Gastrocnemius medialis (tissue), 4 donors: Measurements from ENCODE around the gene ISOC1. TPM values are rescaled to one million over a fixed set of nuclear protein-coding genes. Genes with fewer than 3 reads are reported as not detected.

Experiments used
- ATAC-seq, 2 donors: fragments of 150-250 bp; one replicate each; pipeline ENCODE4 v1.9.1; 2016
- DNase-seq, 2 donors: peaks; one replicate each; pipeline ENCODE4 v3.0.0-alpha.2; 2019
- H3K27ac ChIP-seq, 4 donors: fragments of 200-600 bp; sonication (generic); 1 replicate in 1 of 4; 2 replicates in 3 of 4; pipeline ENCODE4 v1.5.1; 2016 to 2018; ENCODE audit warnings: mild to moderate bottlenecking in 2 of 4, moderate library complexity in 1 of 4
- H3K27me3 ChIP-seq, 3 donors: fragments of 200-600 bp; sonication (generic) in 2 of 3; 1 replicate in 1 of 3; 2 replicates in 2 of 3; pipeline versions ENCODE4 v1.5.1 to v1.6.0; 2016 to 2019; ENCODE audit warnings: mild to moderate bottlenecking in 1 of 3, moderate library complexity in 1 of 3
- H3K36me3 ChIP-seq, 2 donors: fragments of 200-600 bp; sonication (generic) in 1 of 2; one replicate each; pipeline ENCODE4 v1.5.1; 2017 to 2018
- H3K4me1 ChIP-seq, 2 donors: fragments of 200-600 bp; sonication (generic) in 1 of 2; one replicate each; pipeline ENCODE4 v1.5.1; 2016 to 2017; ENCODE audit warnings: mild to moderate bottlenecking in 2 of 2
- H3K4me3 ChIP-seq, 4 donors: fragments of 200-600 bp; sonication (generic) in 3 of 4; 1 replicate in 1 of 4; 2 replicates in 3 of 4; pipeline ENCODE4 v1.5.1; 2016 to 2019; ENCODE audit warnings: mild to moderate bottlenecking in 2 of 4
- H3K9me3 ChIP-seq, 3 donors: fragments of 200-600 bp; sonication (generic) in 2 of 3; 1 replicate in 1 of 3; 2 replicates in 2 of 3; pipeline ENCODE4 v1.5.1; 2016 to 2019
- POLR2A ChIP-seq, 2 donors: fragments of 450-650 bp; IDR thresholded peaks; one replicate each; pipeline ENCODE4 v1.6.1; 2017; ENCODE audit warnings: antibody characterized with exemption in 2 of 2, mild to moderate bottlenecking in 2 of 2, moderate library complexity in 2 of 2
- in situ Hi-C, 4 donors: fragments of 200-750 bp; cut with MboI; loops; one replicate each; pipeline versions ENCODE4 v1.15.0 to v1.8.0; 2017; ENCODE audit warnings: low sequenced_read_pairs in 4 of 4
- intact Hi-C: fragments of 100-400 bp; cut with DNase I; formaldehyde crosslinking; loops from one replicate; pipeline ENCODE4 v1.15.1; 2023; ENCODE audit warnings: low total_unique reads
- total RNA-seq, 4 donors: library from RNA; depleted of rRNA; stranded (reverse); fragments of >200 nt; gene quantifications; one replicate each; pipeline versions ENCODE4 v1.1.0 to v1.2.3, GENCODE V29; 2016
- TF ChIP-seq, protein P1 (sequence below), 5 experiments: fragments of 450-650 bp in 3 of 5; fragments of 200-600 bp in 2 of 5; sonication (generic) in 2 of 5; IDR thresholded peaks in 4 of 5; conservative IDR thresholded peaks in 1 of 5; 1 replicate in 4 of 5; 2 replicates in 1 of 5; pipeline ENCODE4 v1.5.1; 2016 to 2019; ENCODE audit warnings: antibody characterized with exemption in 5 of 5, mild to moderate bottlenecking in 3 of 5, moderate library complexity in 3 of 5

The ISOC1 gene
- total RNA-seq, 4 donors from 2014 or later: 11.0 to 14.0 (median 12.9) TPM

GRCh38 chr5:129118405-129118804 lies 23.9 kb downstream of the ISOC1 start:
- H3K9me3 ChIP-seq: no peaks in the 10 kb centered on the region
- H3K36me3 ChIP-seq: peaks cover 0 to 7% of the 10 kb centered on the region in 2 donors
- intact Hi-C loops (no loop called here), in situ Hi-C loops (no loop called here)
- DNase-seq (no peak), ATAC-seq (no peak)
- TF ChIP-seq, protein P1, sequence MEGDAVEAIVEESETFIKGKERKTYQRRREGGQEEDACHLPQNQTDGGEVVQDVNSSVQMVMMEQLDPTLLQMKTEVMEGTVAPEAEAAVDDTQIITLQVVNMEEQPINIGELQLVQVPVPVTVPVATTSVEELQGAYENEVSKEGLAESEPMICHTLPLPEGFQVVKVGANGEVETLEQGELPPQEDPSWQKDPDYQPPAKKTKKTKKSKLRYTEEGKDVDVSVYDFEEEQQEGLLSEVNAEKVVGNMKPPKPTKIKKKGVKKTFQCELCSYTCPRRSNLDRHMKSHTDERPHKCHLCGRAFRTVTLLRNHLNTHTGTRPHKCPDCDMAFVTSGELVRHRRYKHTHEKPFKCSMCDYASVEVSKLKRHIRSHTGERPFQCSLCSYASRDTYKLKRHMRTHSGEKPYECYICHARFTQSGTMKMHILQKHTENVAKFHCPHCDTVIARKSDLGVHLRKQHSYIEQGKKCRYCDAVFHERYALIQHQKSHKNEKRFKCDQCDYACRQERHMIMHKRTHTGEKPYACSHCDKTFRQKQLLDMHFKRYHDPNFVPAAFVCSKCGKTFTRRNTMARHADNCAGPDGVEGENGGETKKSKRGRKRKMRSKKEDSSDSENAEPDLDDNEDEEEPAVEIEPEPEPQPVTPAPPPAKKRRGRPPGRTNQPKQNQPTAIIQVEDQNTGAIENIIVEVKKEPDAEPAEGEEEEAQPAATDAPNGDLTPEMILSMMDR (IDR thresholded peaks at IDR 0.05 in 4 of 5, conservative IDR thresholded peaks at IDR 0.05 in 1 of 5): no peak
- no peak for TF ChIP-seq POLR2A (IDR thresholded peaks at IDR 0.05)
- no peaks in the 10 kb centered on the region for H3K4me1 ChIP-seq
- H3K27ac ChIP-seq: no peak overlapping the region
- H3K27me3 ChIP-seq: no peaks in the 10 kb centered on the region
- no peak overlapping the region for H3K4me3 ChIP-seq

GRCh38 chr5:129118826-129119225 lies 24.3 kb downstream of the ISOC1 start:
- no peak overlapping the region for H3K4me3 ChIP-seq
- ATAC-seq: no peak
- no peak for DNase-seq
- intact Hi-C loops: no loop called here
- in situ Hi-C loops: no loop called here
- no peaks in the 10 kb centered on the region for H3K4me1 ChIP-seq
- no peaks in the 10 kb centered on the region for H3K27me3 ChIP-seq
- H3K9me3 ChIP-seq: no peaks in the 10 kb centered on the region
- no peak for TF ChIP-seq POLR2A (IDR thresholded peaks at IDR 0.05)
- TF ChIP-seq, protein P1 (IDR thresholded peaks at IDR 0.05 in 4 of 5, conservative IDR thresholded peaks at IDR 0.05 in 1 of 5): no peak
- no peak overlapping the region for H3K27ac ChIP-seq
- H3K36me3 ChIP-seq: peaks cover 0 to 7% of the 10 kb centered on the region in 2 donors

GRCh38 chr5:129120158-129120581 lies 25.6 kb downstream of the ISOC1 start:
- intact Hi-C loops (no loop called here), in situ Hi-C loops (no loop called here)
- Histone ChIP-seq H3K27ac (no peak overlapping the region), H3K4me3 (no peak overlapping the region), H3K9me3 (no peaks in the 10 kb centered on the region), H3K36me3 (peaks cover 0 to 7% of the 10 kb centered on the region in 2 donors), H3K4me1 (no peaks in the 10 kb centered on the region), H3K27me3 (no peaks in the 10 kb centered on the region)
- no peak for TF ChIP-seq POLR2A (IDR thresholded peaks at IDR 0.05)
- TF ChIP-seq, protein P1 (IDR thresholded peaks at IDR 0.05 in 4 of 5, conservative IDR thresholded peaks at IDR 0.05 in 1 of 5): no peak
- DNase-seq (no peak), ATAC-seq (no peak)

DNA sequence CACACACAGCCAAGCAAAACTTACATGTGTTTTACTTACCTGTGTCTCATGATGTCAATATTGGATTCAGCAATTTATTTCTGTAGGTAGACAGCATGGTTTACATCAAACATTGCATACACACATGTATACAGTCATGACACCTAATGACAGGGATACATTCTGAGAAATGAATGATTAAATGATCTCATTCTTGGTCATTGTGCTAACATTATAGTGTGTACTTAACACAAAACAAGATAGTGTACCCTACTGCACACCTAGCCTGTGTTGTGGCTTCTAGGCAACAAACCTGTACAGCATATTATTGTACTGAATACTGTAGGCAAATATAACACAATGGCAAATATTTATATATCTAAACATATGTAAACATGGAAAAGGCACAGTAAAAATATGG lies 28.0 kb downstream of the ISOC1 start:
- Histone ChIP-seq H3K27me3 (no peaks in the 10 kb centered on the region), H3K4me3 (no peak overlapping the region), H3K27ac (no peak overlapping the region), H3K36me3 (no peaks in the 10 kb centered on the region), H3K4me1 (no peaks in the 10 kb centered on the region), H3K9me3 (no peaks in the 10 kb centered on the region)
- intact Hi-C loops (no loop called here), in situ Hi-C loops (no loop called here)
- no peak for TF ChIP-seq POLR2A (IDR thresholded peaks at IDR 0.05)
- TF ChIP-seq, protein P1 (IDR thresholded peaks at IDR 0.05 in 4 of 5, conservative IDR thresholded peaks at IDR 0.05 in 1 of 5): no peak
- DNase-seq: no peak
- no peak for ATAC-seq

DNA sequence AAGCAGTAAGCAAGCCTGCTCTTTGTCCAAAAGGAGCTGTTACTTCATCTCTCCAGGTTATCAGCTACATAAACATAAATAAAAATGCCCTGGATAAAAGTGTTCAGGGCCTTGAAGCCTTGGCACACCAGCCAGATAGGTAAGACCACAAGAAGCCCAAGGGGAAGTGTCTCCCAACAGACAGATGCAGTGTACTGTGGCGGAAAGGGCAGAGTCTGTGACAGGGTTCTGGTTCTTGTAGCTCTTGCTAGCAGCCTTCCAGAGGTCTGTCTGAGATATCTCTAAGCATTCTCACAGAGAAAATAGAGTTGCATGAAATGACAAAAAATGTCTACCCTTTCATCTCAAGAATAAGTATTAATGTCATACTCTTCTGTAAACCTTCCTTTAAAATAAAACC lies 30.1 kb downstream of the ISOC1 start:
- no peaks in the 10 kb centered on the region for H3K27me3 ChIP-seq
- TF ChIP-seq, protein P1 (IDR thresholded peaks at IDR 0.05 in 4 of 5, conservative IDR thresholded peaks at IDR 0.05 in 1 of 5): no peak
- no peak for TF ChIP-seq POLR2A (IDR thresholded peaks at IDR 0.05)
- H3K36me3 ChIP-seq: no peaks in the 10 kb centered on the region
- intact Hi-C loops (loop anchor here (5.0 kb wide), 1 partner anchor 217 kb away; no protein-coding TSS in a partner anchor), in situ Hi-C loops (no loop called here)
- H3K9me3 ChIP-seq: no peaks in the 10 kb centered on the region
- H3K4me1 ChIP-seq: no peaks in the 10 kb centered on the region
- H3K27ac ChIP-seq: no peak overlapping the region
- ATAC-seq (no peak), DNase-seq (no peak)
- H3K4me3 ChIP-seq: no peak overlapping the region
